Gastroesophageal sphincter (tissue), 3 donors: Measurements from ENCODE around the gene ERC1.

Experiments
- EP300 ChIP-seq: sonication (generic); formaldehyde crosslinking; IDR thresholded peaks from one replicate; pipeline ENCODE4 v1.6.1; 2017; ENCODE audit warnings: antibody characterized with exemption, mild to moderate bottlenecking
- POLR2A ChIP-seq, 2 donors: fragments of 450-650 bp; IDR thresholded peaks; one replicate each; pipeline ENCODE4 v1.6.1; 2017; ENCODE audit warnings: antibody characterized with exemption in 2 of 2, mild to moderate bottlenecking in 2 of 2, moderate library complexity in 1 of 2
- POLR2AphosphoS5 ChIP-seq: sonication (generic); formaldehyde crosslinking; IDR thresholded peaks from one replicate; pipeline ENCODE4 v1.6.1; 2017; ENCODE audit warnings: antibody characterized with exemption
- TF ChIP-seq, protein P1 (sequence below), 4 experiments: fragments of 200-600 bp in 2 of 4; fragments of 450-650 bp in 2 of 4; sonication (generic) in 1 of 4; IDR thresholded peaks; one replicate each; pipeline ENCODE4 v1.5.1; 2017 to 2019; ENCODE audit warnings: antibody characterized with exemption in 4 of 4, mild to moderate bottlenecking in 2 of 4, moderate library complexity in 2 of 4

DNA sequence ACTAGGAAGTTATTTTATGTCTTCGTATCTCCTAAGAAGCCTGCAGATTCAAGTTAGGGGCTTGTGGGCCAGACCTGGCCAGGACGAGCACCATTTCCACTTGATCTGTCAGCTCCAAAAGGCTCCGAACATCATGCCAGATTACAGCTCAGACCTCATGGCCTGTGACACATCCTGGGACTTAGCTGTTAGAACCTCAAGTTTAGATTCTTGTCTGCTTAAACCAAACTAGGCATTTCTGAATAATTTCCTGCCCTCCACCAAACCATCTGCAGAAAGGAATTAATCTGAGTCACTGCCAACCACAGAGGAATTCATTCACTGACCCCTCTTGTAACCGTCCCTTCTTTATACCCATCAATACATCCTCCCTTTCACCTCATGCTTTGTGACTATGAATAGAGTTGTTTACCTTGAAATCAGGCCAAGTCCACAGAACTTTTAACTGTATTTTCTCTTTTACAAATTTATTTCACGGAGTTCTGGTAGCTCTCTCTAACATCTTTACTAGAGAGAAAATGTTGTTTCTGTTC is 483.1 kb downstream of the ERC1 start:
- TF ChIP-seq POLR2AphosphoS5 (no peak), POLR2A (IDR thresholded peaks at IDR 0.05) (no peak), EP300 (no peak)
- TF ChIP-seq, protein P1, sequence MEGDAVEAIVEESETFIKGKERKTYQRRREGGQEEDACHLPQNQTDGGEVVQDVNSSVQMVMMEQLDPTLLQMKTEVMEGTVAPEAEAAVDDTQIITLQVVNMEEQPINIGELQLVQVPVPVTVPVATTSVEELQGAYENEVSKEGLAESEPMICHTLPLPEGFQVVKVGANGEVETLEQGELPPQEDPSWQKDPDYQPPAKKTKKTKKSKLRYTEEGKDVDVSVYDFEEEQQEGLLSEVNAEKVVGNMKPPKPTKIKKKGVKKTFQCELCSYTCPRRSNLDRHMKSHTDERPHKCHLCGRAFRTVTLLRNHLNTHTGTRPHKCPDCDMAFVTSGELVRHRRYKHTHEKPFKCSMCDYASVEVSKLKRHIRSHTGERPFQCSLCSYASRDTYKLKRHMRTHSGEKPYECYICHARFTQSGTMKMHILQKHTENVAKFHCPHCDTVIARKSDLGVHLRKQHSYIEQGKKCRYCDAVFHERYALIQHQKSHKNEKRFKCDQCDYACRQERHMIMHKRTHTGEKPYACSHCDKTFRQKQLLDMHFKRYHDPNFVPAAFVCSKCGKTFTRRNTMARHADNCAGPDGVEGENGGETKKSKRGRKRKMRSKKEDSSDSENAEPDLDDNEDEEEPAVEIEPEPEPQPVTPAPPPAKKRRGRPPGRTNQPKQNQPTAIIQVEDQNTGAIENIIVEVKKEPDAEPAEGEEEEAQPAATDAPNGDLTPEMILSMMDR (IDR thresholded peaks at IDR 0.05): no peak
